ENCODE measurements around the gene MYO1E.

DNA sequence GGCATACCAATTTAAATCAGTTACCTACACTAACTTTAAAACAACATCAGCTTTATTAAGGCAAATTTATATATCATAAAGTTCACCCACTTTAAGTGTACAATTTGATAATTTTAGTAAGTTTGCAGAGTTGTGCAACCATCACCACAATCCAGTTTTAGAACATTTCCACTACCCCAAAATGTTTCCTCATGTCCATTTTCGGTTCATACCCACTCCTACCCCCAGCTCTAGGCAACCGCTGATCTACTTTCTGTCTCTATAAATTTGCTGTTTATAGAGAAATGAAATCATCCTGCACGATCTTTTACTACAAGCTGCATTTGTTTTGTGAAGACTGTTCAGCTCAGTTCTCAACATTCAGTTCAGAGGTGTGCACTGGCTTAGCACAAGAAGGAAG, 33.8 kb upstream of the MYO1E start:
- TF ChIP-seq CTCF (IDR thresholded peaks at IDR 0.05; ENCODE audit: low read depth, low read length, poor library complexity, severe bottlenecking) (no peak), EZH2phosphoT487 (IDR thresholded peaks at IDR 0.05; ENCODE audit: borderline replicate concordance, low read length) (no peak)
